ENCODE results near the gene KRTDAP. TPM values are rescaled to one million over a fixed set of nuclear protein-coding genes. Genes with fewer than 3 reads are reported as not detected.
"Not testable (repeated sequence)": the region's sequence is repeated elsewhere in the genome, so short reads cannot be mapped to it uniquely, and the experiment has no call there.

The KRTDAP gene
- total RNA-seq, 1 donor from 2014 or later = not detected

DNA sequence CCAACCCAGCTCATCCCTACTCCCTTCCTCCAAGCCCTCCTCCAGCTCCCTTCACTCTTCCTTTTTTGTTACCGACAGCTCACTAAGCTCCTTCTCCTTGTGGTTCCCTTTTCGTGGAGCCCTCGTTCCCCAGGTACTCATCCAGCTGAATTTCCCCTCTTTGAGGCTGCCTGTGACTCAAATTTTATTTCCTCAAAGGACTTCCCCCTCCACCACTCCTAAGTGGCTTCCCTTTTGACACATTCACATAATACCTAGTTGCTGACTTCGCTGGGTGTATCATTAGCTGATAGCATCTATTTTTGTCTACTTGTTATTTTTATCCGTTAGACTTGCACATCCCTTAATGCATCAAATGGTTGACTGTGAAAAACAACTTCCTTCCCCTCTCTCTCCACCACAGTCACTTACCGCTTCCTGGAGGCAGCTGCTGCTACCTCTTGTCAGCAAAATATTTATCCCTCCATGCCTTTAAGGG lies 27.7 kb downstream of the KRTDAP start:
- no peak for DNase-seq (ENCODE audit: low spot score)
- H3K4me3 Mint-ChIP-seq (ENCODE audit: unreplicated experiment) = no peak overlapping the region
- H3K36me3 Mint-ChIP-seq (ENCODE audit: low read depth) = no peaks in the 10 kb centered on the region
- H3K27me3 Mint-ChIP-seq (ENCODE audit: low read depth) = peaks cover 37% of the 10 kb centered on the region
- no peak overlapping the region for H3K27ac Mint-ChIP-seq (ENCODE audit: unreplicated experiment)
- no peaks in the 10 kb centered on the region for H3K4me1 Mint-ChIP-seq (ENCODE audit: low read depth)
- no peaks in the 10 kb centered on the region for H3K9me3 Mint-ChIP-seq (ENCODE audit: low read depth)
- TF ChIP-seq, protein P1, sequence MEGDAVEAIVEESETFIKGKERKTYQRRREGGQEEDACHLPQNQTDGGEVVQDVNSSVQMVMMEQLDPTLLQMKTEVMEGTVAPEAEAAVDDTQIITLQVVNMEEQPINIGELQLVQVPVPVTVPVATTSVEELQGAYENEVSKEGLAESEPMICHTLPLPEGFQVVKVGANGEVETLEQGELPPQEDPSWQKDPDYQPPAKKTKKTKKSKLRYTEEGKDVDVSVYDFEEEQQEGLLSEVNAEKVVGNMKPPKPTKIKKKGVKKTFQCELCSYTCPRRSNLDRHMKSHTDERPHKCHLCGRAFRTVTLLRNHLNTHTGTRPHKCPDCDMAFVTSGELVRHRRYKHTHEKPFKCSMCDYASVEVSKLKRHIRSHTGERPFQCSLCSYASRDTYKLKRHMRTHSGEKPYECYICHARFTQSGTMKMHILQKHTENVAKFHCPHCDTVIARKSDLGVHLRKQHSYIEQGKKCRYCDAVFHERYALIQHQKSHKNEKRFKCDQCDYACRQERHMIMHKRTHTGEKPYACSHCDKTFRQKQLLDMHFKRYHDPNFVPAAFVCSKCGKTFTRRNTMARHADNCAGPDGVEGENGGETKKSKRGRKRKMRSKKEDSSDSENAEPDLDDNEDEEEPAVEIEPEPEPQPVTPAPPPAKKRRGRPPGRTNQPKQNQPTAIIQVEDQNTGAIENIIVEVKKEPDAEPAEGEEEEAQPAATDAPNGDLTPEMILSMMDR (IDR thresholded peaks at IDR 0.05) = no peak

DNA sequence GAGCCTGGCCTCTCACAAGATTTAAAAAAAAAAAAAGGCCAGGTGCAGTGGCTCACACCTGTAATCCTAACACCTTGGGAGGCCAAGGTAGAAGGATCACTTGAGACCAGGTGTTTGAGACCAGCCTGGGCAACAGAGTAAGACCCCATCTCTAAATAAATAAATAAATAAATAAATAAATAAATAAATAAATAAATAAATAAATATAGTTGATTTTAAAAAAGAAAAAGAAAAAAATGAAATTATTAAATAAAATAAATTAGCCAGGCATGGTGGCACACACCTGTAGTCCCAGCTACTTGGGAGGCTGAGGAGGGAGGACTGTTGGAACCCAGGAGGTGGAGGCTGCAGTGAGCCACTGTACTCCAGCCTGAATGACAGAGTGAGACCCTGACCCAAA lies 28.5 kb downstream of the KRTDAP start:
- peaks cover 42% of the 10 kb centered on the region for H3K27me3 Mint-ChIP-seq (ENCODE audit: low read depth)
- not testable (repeated sequence) for H3K36me3 Mint-ChIP-seq (ENCODE audit: low read depth); H3K27ac Mint-ChIP-seq (ENCODE audit: unreplicated experiment); DNase-seq (ENCODE audit: low spot score); H3K4me3 Mint-ChIP-seq (ENCODE audit: unreplicated experiment); H3K9me3 Mint-ChIP-seq (ENCODE audit: low read depth); H3K4me1 Mint-ChIP-seq (ENCODE audit: low read depth)

DNA sequence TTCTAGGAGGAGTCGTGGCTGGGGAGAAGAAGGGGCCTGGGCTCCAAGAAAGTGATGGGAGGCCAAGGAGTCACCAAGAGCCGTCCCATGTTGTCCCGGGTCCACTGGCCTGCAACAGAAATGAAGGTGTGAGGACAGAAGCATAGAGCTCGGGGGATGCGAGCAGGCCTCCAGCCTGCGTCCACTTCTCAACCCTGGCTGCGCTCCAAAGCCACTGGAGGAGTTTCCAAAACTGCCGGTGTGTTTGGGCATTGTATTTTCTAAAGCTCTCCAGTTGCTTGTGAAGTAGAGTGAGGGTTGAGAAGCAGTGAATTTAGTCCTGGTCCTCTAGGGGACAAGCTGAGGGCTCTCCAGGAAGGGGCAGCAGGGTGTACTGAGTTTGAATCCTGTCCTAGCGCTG lies 29.2 kb downstream of the KRTDAP start:
- TF ChIP-seq, protein P1 (IDR thresholded peaks at IDR 0.05) = no peak
- peaks cover 38% of the 10 kb centered on the region for H3K27me3 Mint-ChIP-seq (ENCODE audit: low read depth)
- no peaks in the 10 kb centered on the region for H3K4me1 Mint-ChIP-seq (ENCODE audit: low read depth)
- no peak overlapping the region for H3K27ac Mint-ChIP-seq (ENCODE audit: unreplicated experiment)
- no peak overlapping the region for H3K4me3 Mint-ChIP-seq (ENCODE audit: unreplicated experiment)
- no peak for DNase-seq (ENCODE audit: low spot score)
- no peaks in the 10 kb centered on the region for H3K9me3 Mint-ChIP-seq (ENCODE audit: low read depth)
- H3K36me3 Mint-ChIP-seq (ENCODE audit: low read depth) = no peaks in the 10 kb centered on the region

DNA sequence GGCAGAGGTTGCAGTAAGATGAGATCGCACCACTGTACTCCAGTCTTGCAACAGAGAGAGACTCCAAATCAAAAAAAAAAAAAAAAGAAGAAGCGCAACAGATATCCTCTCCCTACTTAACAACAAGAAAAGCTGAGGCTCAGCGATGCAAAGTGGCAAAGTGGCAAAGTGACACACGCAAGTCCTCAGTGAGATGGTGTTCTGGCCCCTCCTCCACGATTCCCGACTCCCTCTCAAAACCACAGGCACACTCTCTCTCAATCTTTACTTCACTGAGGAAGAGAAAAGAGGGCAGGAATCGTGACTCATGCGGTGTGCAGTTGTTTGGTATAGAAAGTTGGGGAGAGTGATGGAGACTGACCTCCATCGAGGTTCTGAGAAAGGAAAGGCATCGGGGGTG lies 29.7 kb downstream of the KRTDAP start:
- Mint-ChIP-seq H3K4me3 (ENCODE audit: unreplicated experiment) (no peak overlapping the region), H3K27me3 (ENCODE audit: low read depth) (peaks cover 40% of the 10 kb centered on the region), H3K4me1 (ENCODE audit: low read depth) (no peaks in the 10 kb centered on the region), H3K9me3 (ENCODE audit: low read depth) (no peaks in the 10 kb centered on the region), H3K27ac (ENCODE audit: unreplicated experiment) (no peak overlapping the region), H3K36me3 (ENCODE audit: low read depth) (no peaks in the 10 kb centered on the region)
- DNase-seq (ENCODE audit: low spot score) = no peak
- TF ChIP-seq, protein P1 (IDR thresholded peaks at IDR 0.05) = no peak

DNA sequence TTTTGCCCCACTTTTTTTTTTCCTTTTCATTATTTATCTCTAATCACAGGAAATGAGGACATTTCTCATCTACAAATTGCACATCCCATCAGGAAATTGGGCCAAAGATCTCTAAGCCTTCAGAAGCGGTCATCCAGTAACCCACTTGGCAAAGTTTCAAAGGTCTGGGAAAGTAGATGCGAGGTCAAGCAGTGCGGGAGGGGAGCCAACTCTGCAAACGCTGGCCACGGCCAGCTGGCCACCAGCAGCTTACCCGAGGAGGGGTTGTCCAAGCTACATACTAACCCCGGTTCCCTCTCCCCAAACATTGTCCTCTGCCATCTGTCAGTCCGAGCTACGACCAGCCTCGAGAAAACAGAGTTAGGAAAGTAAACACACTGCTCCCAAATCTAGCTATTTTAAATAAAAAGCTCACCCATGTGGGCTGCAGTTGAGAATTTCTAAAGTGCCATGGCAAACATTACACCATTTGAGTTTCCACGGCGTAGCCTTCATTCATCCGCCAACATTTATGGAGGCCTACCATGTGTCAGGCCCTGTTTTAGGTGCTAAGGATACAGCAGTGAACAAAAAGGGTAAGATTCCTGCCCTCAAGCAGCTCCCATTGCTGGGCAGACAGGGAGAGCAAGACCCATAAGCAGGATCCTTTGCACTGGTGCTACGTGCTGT lies 30.7 kb downstream of the KRTDAP start:
- no peaks in the 10 kb centered on the region for H3K36me3 Mint-ChIP-seq (ENCODE audit: low read depth)
- H3K4me1 Mint-ChIP-seq (ENCODE audit: low read depth) = no peaks in the 10 kb centered on the region
- DNase-seq (ENCODE audit: low spot score) = no peak
- no peak overlapping the region for H3K4me3 Mint-ChIP-seq (ENCODE audit: unreplicated experiment)
- H3K9me3 Mint-ChIP-seq (ENCODE audit: low read depth) = no peaks in the 10 kb centered on the region
- TF ChIP-seq, protein P1 (IDR thresholded peaks at IDR 0.05) = no peak
- peaks cover 33% of the 10 kb centered on the region for H3K27me3 Mint-ChIP-seq (ENCODE audit: low read depth)
- no peak overlapping the region for H3K27ac Mint-ChIP-seq (ENCODE audit: unreplicated experiment)
